ENCODE data around the gene MOCS2.

MOCS2 gene

GRCh38 chr5:53063176-53063575 lies 46.4 kb downstream of the MOCS2 start:
- no peak overlapping the region for H2AFZ ChIP-seq (ENCODE audit: low read depth, low read length, severe bottlenecking)
- H3K4me2 ChIP-seq (ENCODE audit: low read depth, low read length, poor library complexity, severe bottlenecking) = no peak overlapping the region
- H3K79me2 ChIP-seq (ENCODE audit: insufficient read depth, low read length) = no peaks in the 10 kb centered on the region
- TF ChIP-seq CTCF (IDR thresholded peaks at IDR 0.05; ENCODE audit: insufficient read depth, low read length, poor library complexity, severe bottlenecking) = no peak
- TF ChIP-seq EZH2phosphoT487 (conservative IDR thresholded peaks at IDR 0.05; ENCODE audit: low read length) = no peak
- no peaks in the 10 kb centered on the region for H3F3A ChIP-seq (ENCODE audit: insufficient read depth)
- H3K9me2 ChIP-seq (replicated peaks; ENCODE audit: insufficient read depth, low read length) = no peaks in the 10 kb centered on the region
- no peaks in the 10 kb centered on the region for H3K9me3 ChIP-seq (ENCODE audit: insufficient read depth, low read length)
- no peak overlapping the region for H3K27ac ChIP-seq (ENCODE audit: low read depth, low read length)
- H4K20me1 ChIP-seq (ENCODE audit: low read depth, low read length) = no peaks in the 10 kb centered on the region
- no peaks in the 10 kb centered on the region for H3K36me3 ChIP-seq (ENCODE audit: low read length)
- H3K9ac ChIP-seq (ENCODE audit: low read length) = no peak overlapping the region
- H3K27me3 ChIP-seq (ENCODE audit: low read length) = no peaks in the 10 kb centered on the region
- no peak overlapping the region for H3K4me3 ChIP-seq (ENCODE audit: insufficient read depth, low read length, poor library complexity, severe bottlenecking)

- Histone ChIP-seq H3K9ac (ENCODE audit: low read length) (no peak overlapping the region), H3K9me3 (ENCODE audit: insufficient read depth, low read length) (no peaks in the 10 kb centered on the region), H3K79me2 (ENCODE audit: insufficient read depth, low read length) (no peaks in the 10 kb centered on the region), H3K27ac (ENCODE audit: low read depth, low read length) (no peak overlapping the region), H3K36me3 (ENCODE audit: low read length) (no peaks in the 10 kb centered on the region), H2AFZ (ENCODE audit: low read depth, low read length, severe bottlenecking) (no peak overlapping the region), H3K9me2 (replicated peaks; ENCODE audit: insufficient read depth, low read length) (no peaks in the 10 kb centered on the region), H3K4me2 (ENCODE audit: low read depth, low read length, poor library complexity, severe bottlenecking) (no peak overlapping the region), H3K4me3 (ENCODE audit: insufficient read depth, low read length, poor library complexity, severe bottlenecking) (no peak overlapping the region), H3K27me3 (ENCODE audit: low read length) (no peaks in the 10 kb centered on the region), H4K20me1 (ENCODE audit: low read depth, low read length) (no peaks in the 10 kb centered on the region), H3F3A (ENCODE audit: insufficient read depth) (no peaks in the 10 kb centered on the region)
- TF ChIP-seq EZH2phosphoT487 (conservative IDR thresholded peaks at IDR 0.05; ENCODE audit: low read length) (no peak), CTCF (IDR thresholded peaks at IDR 0.05; ENCODE audit: insufficient read depth, low read length, poor library complexity, severe bottlenecking) (no peak)
Measured at GRCh38 chr5:53059281-53059680, 50.3 kb downstream of the MOCS2 start.

- H3F3A ChIP-seq (ENCODE audit: insufficient read depth) = no peaks in the 10 kb centered on the region
- TF ChIP-seq CTCF (IDR thresholded peaks at IDR 0.05; ENCODE audit: insufficient read depth, low read length, poor library complexity, severe bottlenecking) = no peak
- TF ChIP-seq EZH2phosphoT487 (conservative IDR thresholded peaks at IDR 0.05; ENCODE audit: low read length) = no peak
Measured at GRCh38 chr5:53055365-53055764, 54.2 kb downstream of the MOCS2 start.

More at GRCh38 chr5:53055365-53055764, 54.2 kb downstream of the MOCS2 start:
- no peaks in the 10 kb centered on the region for H3K9me3 ChIP-seq (ENCODE audit: insufficient read depth, low read length)
- H2AFZ ChIP-seq (ENCODE audit: low read depth, low read length, severe bottlenecking) = no peak overlapping the region
- no peaks in the 10 kb centered on the region for H4K20me1 ChIP-seq (ENCODE audit: low read depth, low read length)
- H3K79me2 ChIP-seq (ENCODE audit: insufficient read depth, low read length) = no peaks in the 10 kb centered on the region
- no peaks in the 10 kb centered on the region for H3K36me3 ChIP-seq (ENCODE audit: low read length)
- no peak overlapping the region for H3K9ac ChIP-seq (ENCODE audit: low read length)
- no peak overlapping the region for H3K27ac ChIP-seq (ENCODE audit: low read depth, low read length)
- H3K4me2 ChIP-seq (ENCODE audit: low read depth, low read length, poor library complexity, severe bottlenecking) = no peak overlapping the region
- H3K4me3 ChIP-seq (ENCODE audit: insufficient read depth, low read length, poor library complexity, severe bottlenecking) = no peak overlapping the region
- no peaks in the 10 kb centered on the region for H3K9me2 ChIP-seq (replicated peaks; ENCODE audit: insufficient read depth, low read length)
- no peaks in the 10 kb centered on the region for H3K27me3 ChIP-seq (ENCODE audit: low read length)
